Germinal center (tissue), 1 donor: ENCODE data around the gene KCNK13.
A peak's percentile ranks its signal among the peaks of the same experiment; 100 is the strongest.
"Not testable (repeated sequence)": the region's sequence is repeated elsewhere in the genome, so short reads cannot be mapped to it uniquely, and the experiment has no call there.

Source experiments
- DNase-seq: peaks from one replicate; pipeline ENCODE4 v3.0.0; 2012; ENCODE audit warnings: mixed read lengths, low spot score

KCNK13 gene

GRCh38 chr14:90061685-90062126 is at the start of gene KCNK13:
TSS of gene KCNK13 (plus strand) at chr14:90061994. CDS start at chr14:90062206, 212 bp downstream.
- peak; percentile 52 for DNase-seq

- DNase-seq, result no peak
Observed at GRCh38 chr14:90017371-90017770, 44.4 kb upstream of the KCNK13 start.

GRCh38 chr14:90019824-90020523 is 41.8 kb upstream of the KCNK13 start:
- no peak for DNase-seq

- DNase-seq, result no peak
Observed at GRCh38 chr14:90023176-90023896, 38.5 kb upstream of the KCNK13 start.

DNA sequence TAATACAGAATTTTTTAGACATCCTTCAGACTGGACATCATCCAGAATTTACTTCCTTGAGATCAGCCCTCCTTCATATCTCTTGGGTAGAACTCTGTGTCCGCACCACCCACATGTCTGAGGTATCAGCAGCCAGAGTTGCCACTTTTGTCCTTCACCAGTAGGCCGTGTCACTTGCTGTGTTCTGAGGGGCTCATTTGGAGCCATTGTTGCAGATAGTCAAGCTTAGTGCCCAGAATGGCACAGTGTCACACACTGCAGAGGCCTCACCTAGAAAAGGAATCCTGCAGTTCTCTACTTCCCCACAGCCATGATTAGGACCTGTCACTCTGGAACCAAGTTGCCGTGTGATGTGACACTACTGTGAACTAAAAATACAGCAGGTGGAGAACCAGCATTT is 36.9 kb upstream of the KCNK13 start:
- no peak for DNase-seq

DNA sequence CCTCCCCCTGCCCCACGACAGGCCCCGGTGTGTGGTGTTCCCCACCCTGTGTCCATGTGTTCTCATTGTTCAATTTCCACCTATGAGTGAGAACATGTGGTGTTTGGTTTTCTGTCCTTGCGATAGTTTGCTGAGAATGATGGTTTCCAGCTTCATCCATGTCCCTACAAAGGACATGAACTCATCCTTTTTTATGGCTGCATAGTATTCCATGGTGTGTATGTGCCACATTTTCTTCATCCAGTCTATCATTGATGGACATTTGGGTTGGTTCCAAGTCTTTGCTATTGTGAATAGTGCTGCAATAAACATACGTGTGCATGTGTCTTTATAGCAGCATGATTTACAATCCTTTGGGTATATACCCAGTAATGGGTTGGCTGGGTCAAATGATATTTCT is 35.2 kb upstream of the KCNK13 start:
- not testable (repeated sequence) for DNase-seq

DNA sequence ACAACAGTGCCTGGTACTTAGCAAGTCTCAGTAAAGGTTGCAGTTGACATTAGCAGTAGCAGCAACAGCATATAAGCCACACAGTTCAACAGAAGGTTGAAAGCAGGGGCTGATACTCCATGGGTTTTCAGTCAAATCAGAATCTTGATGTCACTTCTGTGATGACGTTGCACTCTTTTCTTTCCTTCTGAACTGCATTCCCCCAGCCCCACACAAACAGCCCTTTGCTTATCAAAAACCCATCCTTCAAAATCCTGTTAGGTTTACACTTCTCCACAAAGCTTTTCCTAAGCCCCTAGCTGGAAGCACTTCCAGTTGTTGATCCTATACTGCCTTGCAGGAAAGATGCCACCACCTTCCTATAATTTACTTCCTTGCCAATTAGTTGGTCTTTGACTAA is 34.0 kb upstream of the KCNK13 start:
- no peak for DNase-seq

GRCh38 chr14:90034156-90034555 is 27.6 kb upstream of the KCNK13 start:
- no peak for DNase-seq

DNA sequence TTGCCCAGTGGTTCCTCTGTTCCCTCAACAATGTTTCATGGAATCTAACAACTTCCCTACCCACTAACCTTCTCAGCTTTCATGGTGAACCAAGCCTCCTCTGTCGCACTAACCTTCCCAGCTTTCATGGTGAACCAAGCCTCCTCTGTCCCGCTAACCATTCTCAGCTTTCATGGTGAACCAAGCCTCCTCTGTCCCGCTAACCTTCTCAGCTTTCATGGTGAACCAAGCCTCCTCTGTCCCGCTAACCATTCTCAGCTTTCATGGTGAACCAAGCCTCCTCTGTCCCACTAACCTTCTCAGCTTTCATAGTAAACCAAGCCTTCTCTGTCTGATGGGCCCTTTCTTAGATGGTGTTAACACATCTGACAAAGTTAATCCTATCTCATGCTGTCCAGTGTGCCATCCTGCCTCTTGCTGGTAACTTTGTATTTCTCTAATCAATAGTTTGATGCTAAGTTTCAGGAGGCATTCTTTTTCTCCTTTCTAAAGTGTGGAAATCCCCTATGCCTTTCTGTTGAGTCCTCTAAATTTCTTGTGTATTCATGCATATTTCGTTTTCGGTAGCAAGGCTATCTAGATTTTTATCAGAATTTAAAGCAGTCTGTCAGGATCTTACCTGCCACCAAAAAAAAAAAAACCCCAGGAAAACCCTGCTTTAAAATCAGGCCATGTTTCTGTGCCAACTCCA is 26.8 kb upstream of the KCNK13 start:
- DNase-seq, result no peak

- no peak for DNase-seq
Observed at GRCh38 chr14:90039253-90040010, 22.4 kb upstream of the KCNK13 start.

GRCh38 chr14:90040411-90040810 is 21.4 kb upstream of the KCNK13 start:
- DNase-seq, result no peak

DNA sequence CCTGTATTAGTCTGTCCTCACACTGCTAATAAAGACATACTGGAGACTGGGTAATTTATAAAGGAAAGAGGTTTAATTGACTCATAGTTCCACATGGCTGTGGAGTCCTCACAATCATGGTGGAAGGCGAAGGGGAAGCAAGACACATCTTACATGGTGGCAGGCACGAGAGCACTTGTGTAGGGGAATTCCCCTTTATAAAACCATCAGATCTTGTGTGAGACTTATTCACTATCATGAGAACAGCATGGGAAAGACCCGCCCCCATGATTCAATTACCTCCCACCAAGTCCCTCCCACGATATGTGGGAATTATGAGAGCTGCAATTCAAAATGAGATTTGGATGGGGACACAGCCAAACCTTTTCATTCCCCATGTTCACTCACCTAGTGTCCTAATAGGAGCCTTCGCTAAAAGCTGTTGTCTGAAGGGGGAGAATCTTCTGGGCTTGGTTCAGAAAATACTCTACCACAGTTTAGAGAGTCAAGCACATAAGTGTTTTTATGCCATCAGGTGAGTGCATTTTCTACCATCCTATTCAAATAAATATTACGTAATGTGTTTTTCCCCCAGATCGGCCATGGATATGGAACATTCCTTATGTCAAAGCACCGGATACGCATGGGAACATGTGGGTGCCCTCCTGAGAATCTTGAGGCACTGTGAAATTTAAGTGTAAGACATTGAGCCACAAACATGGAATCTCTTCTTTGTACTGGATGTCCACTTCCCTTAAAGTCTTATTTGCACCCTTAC is 19.1 kb upstream of the KCNK13 start:
- no peak for DNase-seq

- no peak for DNase-seq
Observed at GRCh38 chr14:90045616-90046015, 16.2 kb upstream of the KCNK13 start.

DNA sequence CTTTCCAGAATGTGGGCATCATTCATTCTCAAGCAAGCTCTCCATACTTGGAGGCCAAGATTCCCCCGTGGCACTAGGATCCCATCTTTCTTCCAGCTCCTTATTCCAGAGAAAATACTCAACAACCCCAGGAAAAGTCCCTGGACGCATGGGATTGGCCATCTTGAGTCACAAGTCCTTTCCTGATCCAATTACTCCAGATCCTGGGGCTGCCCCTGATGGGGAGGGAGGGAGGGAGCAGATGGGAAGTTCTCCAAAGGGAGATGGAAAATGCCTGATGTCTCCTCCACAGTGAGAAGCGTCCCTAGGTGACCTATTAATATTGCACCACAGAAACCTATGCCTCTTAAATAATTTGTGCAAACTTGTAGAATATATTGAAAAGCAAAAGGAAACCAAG is 12.4 kb upstream of the KCNK13 start:
- DNase-seq, result no peak

GRCh38 chr14:90050271-90050670 is 11.5 kb upstream of the KCNK13 start:
- DNase-seq, result no peak

DNA sequence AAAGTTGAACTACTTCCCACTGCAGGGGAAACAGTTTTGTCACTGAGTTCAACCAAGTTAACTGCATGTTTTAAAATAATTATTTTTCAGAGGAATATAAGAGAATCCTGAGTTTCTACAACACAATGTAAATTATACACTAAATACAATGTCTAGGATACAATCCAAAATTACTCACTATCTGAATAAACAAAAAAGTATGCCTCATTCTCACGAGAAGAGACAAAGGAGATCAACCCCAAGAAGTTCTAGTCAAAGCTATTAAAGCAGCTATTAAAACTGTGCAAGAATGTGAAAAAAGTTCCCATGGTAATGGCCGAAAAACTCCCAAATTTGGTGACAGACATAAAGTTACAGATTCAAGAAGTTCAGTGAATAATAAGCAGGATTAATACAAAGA is 8.8 kb upstream of the KCNK13 start:
- no peak for DNase-seq

- DNase-seq, result no peak
Observed at GRCh38 chr14:90054803-90055202, 7.0 kb upstream of the KCNK13 start.

DNA sequence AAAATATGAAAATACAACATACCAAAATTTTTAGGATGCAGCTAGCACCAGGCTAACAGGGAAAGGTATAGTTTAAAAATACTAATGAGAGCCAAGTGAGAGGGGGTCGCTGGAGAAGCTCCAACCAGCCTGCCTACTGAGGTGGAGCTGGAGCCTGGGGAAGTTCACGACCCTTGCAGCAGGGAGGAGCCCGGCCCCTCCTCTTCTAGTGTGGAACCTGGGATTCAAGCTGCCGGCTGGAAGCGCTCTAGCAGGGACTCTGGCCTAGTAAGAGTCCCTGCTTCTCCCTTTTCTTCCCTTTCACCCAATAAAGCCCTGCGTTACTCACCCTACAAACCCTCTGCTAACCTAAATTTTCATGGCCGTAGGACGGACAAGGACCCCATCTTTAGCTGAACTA is 5.0 kb upstream of the KCNK13 start:
- no peak for DNase-seq

DNA sequence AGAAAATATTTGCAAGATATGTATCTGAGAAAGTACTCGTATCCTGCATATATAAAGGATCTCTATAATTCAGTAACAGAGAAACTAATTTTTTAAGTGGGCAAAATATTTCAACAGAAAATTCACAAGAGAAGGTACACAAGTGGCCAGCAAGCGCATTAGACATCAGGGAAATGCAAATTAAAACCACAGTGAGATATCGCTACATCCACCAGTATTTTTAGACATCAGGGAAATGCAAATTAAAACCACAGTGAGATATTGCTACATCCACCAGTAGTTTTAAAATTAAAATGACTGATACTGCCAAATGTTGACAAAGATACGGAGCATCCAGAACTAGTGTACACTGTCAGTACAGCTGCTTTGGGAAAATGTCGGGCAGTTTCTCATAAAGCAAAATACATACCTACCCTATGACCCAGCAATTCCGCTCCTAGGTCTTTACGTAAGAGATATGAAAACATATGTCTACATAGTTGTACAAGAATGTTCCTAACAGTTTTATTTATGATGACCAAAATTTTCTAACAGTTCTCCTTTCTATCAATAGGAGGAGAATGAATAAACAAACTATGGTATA is 2.8 kb upstream of the KCNK13 start:
- DNase-seq, result no peak

- DNase-seq, result peak; percentile 76
Observed at GRCh38 chr14:90060312-90060964, 1.4 kb upstream of the KCNK13 start.
